K562 (cell line): ENCODE data around the gene PRDX2. TPM values are rescaled to one million over a fixed set of nuclear protein-coding genes. Genes with fewer than 3 reads are reported as not detected.
A peak's percentile ranks its signal among the peaks of the same experiment; 100 is the strongest.

ENCODE experiments used
- CHAMP1 ChIP-seq: fragments of 450-650 bp; IDR thresholded peaks from 2 replicates; pipeline ENCODE4 v1.6.1; 2016; ENCODE audit warnings: mild to moderate bottlenecking
- GATAD2B ChIP-seq: fragments of 450-650 bp; IDR thresholded peaks from 2 replicates; pipeline ENCODE4 v1.6.1; 2017; ENCODE audit warnings: mild to moderate bottlenecking, borderline replicate concordance
- HDAC6 ChIP-seq: IDR thresholded peaks from 2 replicates; pipeline ENCODE4 v1.6.1; 2012; ENCODE audit warnings: low read depth, mild to moderate bottlenecking, control low read depth, inconsistent platforms, low read length, moderate library complexity
- IRF9 ChIP-seq: fragments of 450-650 bp; IDR thresholded peaks from 2 replicates; pipeline ENCODE4 v1.6.1; 2016; ENCODE audit warnings: missing biosample characterization, missing genetic modification characterization
- KAT8 ChIP-seq: fragments of 450-650 bp; IDR thresholded peaks from 2 replicates; pipeline ENCODE4 v1.6.1; 2016; ENCODE audit warnings: low read depth, mild to moderate bottlenecking
- NR2C2 ChIP-seq, 2 experiments: fragments of 200-800 bp in 1 of 2; sonication (Bioruptor generic) in 1 of 2; sonication (generic) in 1 of 2; formaldehyde crosslinking in 1 of 2; IDR thresholded peaks; 2 replicates each; pipeline versions ENCODE4 v1.6.1 to v1.8.0; 2016 to 2022; ENCODE audit warnings: mild to moderate bottlenecking in 1 of 2, missing compliant biosample characterization in 1 of 2, missing genetic modification characterization in 1 of 2, missing genetic modification reagents in 1 of 2
- PRMT5 ChIP-seq: sonication (generic); formaldehyde crosslinking; IDR thresholded peaks from 2 replicates; pipeline ENCODE4 v1.5.0; 2020; ENCODE audit warnings: missing genetic modification reagents
- SIX5 ChIP-seq, 2 experiments: IDR thresholded peaks; 2 replicates each; pipeline ENCODE4 v1.6.1; 2011; ENCODE audit warnings: low read length in 2 of 2, borderline replicate concordance in 1 of 2, low read depth in 1 of 2, mild to moderate bottlenecking in 1 of 2, moderate library complexity in 1 of 2; ENCODE audit not compliant: insufficient read depth in 1 of 2
- SPI1 ChIP-seq: IDR thresholded peaks from 2 replicates; pipeline ENCODE4 v1.6.1; 2011; ENCODE audit warnings: low read depth, low read length, control low read depth, borderline replicate concordance
- TAF15 ChIP-seq: fragments of 200-400 bp; formaldehyde crosslinking; IDR thresholded peaks from 2 replicates; pipeline ENCODE4 v1.6.1; 2017; ENCODE audit warnings: mild to moderate bottlenecking, low read depth, low read length, moderate library complexity
- ZC3H8 ChIP-seq: fragments of 450-650 bp; IDR thresholded peaks from 2 replicates; pipeline ENCODE4 v1.6.1; 2017
- ZFP30 ChIP-seq: fragments of 250-450 bp; sonication (Bioruptor Pico); IDR thresholded peaks from 2 replicates; pipeline ENCODE4 v1.8.0; 2022; ENCODE audit warnings: moderate library complexity, mild to moderate bottlenecking, inconsistent platforms, borderline replicate concordance
- ZNF436 ChIP-seq: fragments of 250-450, 450-650 bp; sonication (Bioruptor Pico); formaldehyde crosslinking; IDR thresholded peaks from 2 replicates; pipeline ENCODE4 v1.7.0; 2020; ENCODE audit warnings: mild to moderate bottlenecking
- ZNF695 ChIP-seq: fragments of 450-650 bp; formaldehyde crosslinking; IDR thresholded peaks from 2 replicates; pipeline ENCODE4 v1.4.0; 2020; ENCODE audit warnings: mild to moderate bottlenecking, moderate library complexity
- ZNF778 ChIP-seq: fragments of 450-650 bp; formaldehyde crosslinking; IDR thresholded peaks from 2 replicates; pipeline ENCODE4 v1.4.0; 2020; ENCODE audit warnings: mild to moderate bottlenecking, moderate library complexity
- polyA plus RNA-seq, 8 experiments: library from polyadenylated mRNA; depleted of rRNA in 4 of 8; stranded (reverse) in 5 of 8; unstranded in 3 of 8; fragments of >200 nt; fragmentation: Nextera tagmentation in 2 of 8; fragmentation: Illumina TruSeq in 1 of 8; extraction: Ambion mirVana in 2 of 8; extraction: Trizol in 1 of 8; gene quantifications; 2 replicates each; pipeline versions ENCODE4 v1.2.1 to v1.2.3, GENCODE V29; 2011 to 2014; ENCODE audit warnings: inconsistent platforms in 1 of 8, missing spikeins in 1 of 8
- total RNA-seq, 7 experiments: library from RNA; depleted of rRNA in 6 of 7; stranded (reverse); fragments of >200 nt in 6 of 7; fragmentation: Illumina TruSeq in 2 of 7; extraction: Trizol in 2 of 7; gene quantifications; 2 replicates each; pipeline versions ENCODE4 v1.2.1 to v1.2.3, GENCODE V29; 2011 to 2021; ENCODE audit warnings: low replicate concordance in 1 of 7
- TF ChIP-seq, protein P1 (sequence below): fragments of 250-450 bp; sonication (Bioruptor Pico); IDR thresholded peaks from 2 replicates; pipeline ENCODE4 v1.4.0; 2020
- TF ChIP-seq, protein P2 (sequence below): fragments of 450-650 bp; formaldehyde crosslinking; IDR thresholded peaks from 2 replicates; pipeline ENCODE4 v1.4.0; 2022; ENCODE audit warnings: mild to moderate bottlenecking, moderate library complexity

Gene PRDX2
- total and polyA plus RNA-seq, 9 of the 15 experiments (the other 6 are each of a cell fraction or from before 2014, with no cell fraction given): 206 to 1,183 (median 415) TPM

DNA sequence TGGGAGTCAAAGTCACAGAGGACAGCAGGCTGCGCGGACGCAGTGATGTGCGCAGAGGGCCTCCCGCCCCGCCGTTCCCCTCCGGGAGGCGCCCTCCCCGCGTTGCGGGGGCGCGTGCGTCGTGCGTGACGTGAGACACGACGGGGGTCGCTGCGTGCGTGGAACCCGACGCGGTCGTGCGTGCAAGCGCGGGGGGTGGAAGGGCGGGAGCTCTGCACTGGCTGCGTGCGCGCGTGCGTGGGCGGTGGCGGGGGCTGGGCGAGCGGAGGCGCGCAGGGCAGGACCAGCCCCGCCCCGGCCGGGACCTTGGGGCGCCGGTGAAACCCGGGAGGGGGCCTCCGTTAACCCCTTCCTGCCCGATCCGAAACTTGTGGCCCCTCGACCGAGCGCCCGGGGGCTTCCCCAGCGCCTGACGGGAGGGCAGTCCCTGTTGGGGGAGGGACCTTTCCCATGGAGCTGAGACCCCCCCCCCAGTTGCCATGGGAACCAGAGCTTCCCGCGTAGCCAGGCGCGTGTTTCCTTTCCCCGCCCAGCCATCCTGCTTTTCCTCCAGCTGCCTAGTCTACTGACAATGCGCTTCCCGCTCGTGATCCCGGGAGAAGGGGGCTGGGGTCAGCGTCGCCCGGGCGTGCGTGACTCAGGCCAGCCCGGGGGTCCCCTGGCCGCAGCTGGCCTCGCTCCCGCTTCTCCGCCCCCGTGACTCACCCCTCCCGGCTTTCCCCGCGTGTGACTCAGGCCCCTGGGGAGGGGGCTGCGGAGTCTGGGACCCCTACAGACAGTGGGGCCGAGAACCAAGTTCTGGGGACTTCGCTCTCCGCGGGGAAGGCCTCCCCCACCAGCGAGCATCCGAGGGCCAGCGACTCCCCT lies 18.9 kb downstream of the PRDX2 start (continued):
- no peak for TF ChIP-seq IRF9 (tag)
- no peak for TF ChIP-seq SPI1
- no peak for TF ChIP-seq ZNF778 (CRISPR knock-in tag)
- TF ChIP-seq GATAD2B: peak; percentile 100
- no peak for TF ChIP-seq CHAMP1
- TF ChIP-seq ZFP30: no peak
- TF ChIP-seq ZNF695 (CRISPR knock-in tag): no peak
- no peak for TF ChIP-seq TAF15
- TF ChIP-seq ZC3H8: no peak
- no peak for TF ChIP-seq PRMT5
- TF ChIP-seq, protein P1, sequence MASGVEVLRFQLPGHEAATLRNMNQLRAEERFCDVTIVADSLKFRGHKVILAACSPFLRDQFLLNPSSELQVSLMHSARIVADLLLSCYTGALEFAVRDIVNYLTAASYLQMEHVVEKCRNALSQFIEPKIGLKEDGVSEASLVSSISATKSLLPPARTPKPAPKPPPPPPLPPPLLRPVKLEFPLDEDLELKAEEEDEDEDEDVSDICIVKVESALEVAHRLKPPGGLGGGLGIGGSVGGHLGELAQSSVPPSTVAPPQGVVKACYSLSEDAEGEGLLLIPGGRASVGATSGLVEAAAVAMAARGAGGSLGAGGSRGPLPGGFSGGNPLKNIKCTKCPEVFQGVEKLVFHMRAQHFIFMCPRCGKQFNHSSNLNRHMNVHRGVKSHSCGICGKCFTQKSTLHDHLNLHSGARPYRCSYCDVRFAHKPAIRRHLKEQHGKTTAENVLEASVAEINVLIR (CRISPR knock-in tag): peak; percentile 72
- no peak for TF ChIP-seq HDAC6
- TF ChIP-seq, protein P2, sequence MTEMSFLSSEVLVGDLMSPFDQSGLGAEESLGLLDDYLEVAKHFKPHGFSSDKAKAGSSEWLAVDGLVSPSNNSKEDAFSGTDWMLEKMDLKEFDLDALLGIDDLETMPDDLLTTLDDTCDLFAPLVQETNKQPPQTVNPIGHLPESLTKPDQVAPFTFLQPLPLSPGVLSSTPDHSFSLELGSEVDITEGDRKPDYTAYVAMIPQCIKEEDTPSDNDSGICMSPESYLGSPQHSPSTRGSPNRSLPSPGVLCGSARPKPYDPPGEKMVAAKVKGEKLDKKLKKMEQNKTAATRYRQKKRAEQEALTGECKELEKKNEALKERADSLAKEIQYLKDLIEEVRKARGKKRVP (CRISPR knock-in tag): no peak
- TF ChIP-seq ZNF436: no peak
- TF ChIP-seq NR2C2 (CRISPR knock-in tag; IDR thresholded peaks at IDR 0.05): no peak; the same call in 1 of the 2 replicates
- TF ChIP-seq NR2C2 (tag; IDR thresholded peaks at IDR 0.05): peak; percentile 83
- no peak for TF ChIP-seq SIX5 (IDR thresholded peaks at IDR 0.05; ENCODE audit: borderline replicate concordance in 1 of 2, insufficient read depth in 1 of 2, low read depth in 1 of 2, low read length in 2 of 2)
- no peak for TF ChIP-seq KAT8
- TF ChIP-seq, all 486 proteins: peak for 148
